ENCODE measurements around the gene BET1L.
"Not testable (repeated sequence)": the region's sequence is repeated elsewhere in the genome, so short reads cannot be mapped to it uniquely, and the experiment has no call there.

The BET1L gene

GRCh38 chr11:207208-207862 is at the start of gene BET1L, which contains the start of gene RIC8A:
TSS of gene BET1L (minus strand) at chr11:207399. CDS start at chr11:207321, 78 bp downstream.
TSS of gene RIC8A (plus strand) at chr11:207708. CDS start at chr11:208855, 1,147 bp downstream.
- TF ChIP-seq ZNF274 (IDR thresholded peaks at IDR 0.05; ENCODE audit: low read depth, low read length): no peak

GRCh38 chr11:255816-256215 is 48.6 kb upstream of the BET1L start:
- TF ChIP-seq ZNF274 (IDR thresholded peaks at IDR 0.05; ENCODE audit: low read depth, low read length): no peak
- H3K4me3 ChIP-seq (ENCODE audit: low read length): no peak overlapping the region

More at GRCh38 chr11:207208-207862, at the start of gene BET1L, which contains the start of gene RIC8A:
- H3K4me3 ChIP-seq (ENCODE audit: low read length): peak within 1 kb of the TSS; percentile 84

- no peak overlapping the region for H3K4me3 ChIP-seq (ENCODE audit: low read length)
These were observed 48.0 kb upstream of the BET1L start for GRCh38 chr11:255176-255575.

GRCh38 chr11:253886-254270 is 46.7 kb upstream of the BET1L start:
- H3K4me3 ChIP-seq (ENCODE audit: low read length): no peak overlapping the region
- TF ChIP-seq ZNF274 (IDR thresholded peaks at IDR 0.05; ENCODE audit: low read depth, low read length): no peak

More at GRCh38 chr11:255176-255575, 48.0 kb upstream of the BET1L start:
- TF ChIP-seq ZNF274 (IDR thresholded peaks at IDR 0.05; ENCODE audit: low read depth, low read length): no peak

- no peak for TF ChIP-seq ZNF274 (IDR thresholded peaks at IDR 0.05; ENCODE audit: low read depth, low read length)
- no peak overlapping the region for H3K4me3 ChIP-seq (ENCODE audit: low read length)
These were observed 46.1 kb upstream of the BET1L start for GRCh38 chr11:253160-253885.

GRCh38 chr11:252666-253065 is 45.5 kb upstream of the BET1L start:
- no peak overlapping the region for H3K4me3 ChIP-seq (ENCODE audit: low read length)
- no peak for TF ChIP-seq ZNF274 (IDR thresholded peaks at IDR 0.05; ENCODE audit: low read depth, low read length)

- no peak overlapping the region for H3K4me3 ChIP-seq (ENCODE audit: low read length)
- no peak for TF ChIP-seq ZNF274 (IDR thresholded peaks at IDR 0.05; ENCODE audit: low read depth, low read length)
These were observed 44.4 kb upstream of the BET1L start for GRCh38 chr11:251550-251949.

GRCh38 chr11:250740-251299 is 43.6 kb upstream of the BET1L start:
- TF ChIP-seq ZNF274 (IDR thresholded peaks at IDR 0.05; ENCODE audit: low read depth, low read length): no peak
- H3K4me3 ChIP-seq (ENCODE audit: low read length): no peak overlapping the region

- no peak overlapping the region for H3K4me3 ChIP-seq (ENCODE audit: low read length)
- TF ChIP-seq ZNF274 (IDR thresholded peaks at IDR 0.05; ENCODE audit: low read depth, low read length): no peak
These were observed 43.1 kb upstream of the BET1L start for GRCh38 chr11:250274-250673.

GRCh38 chr11:249062-249461 is 41.9 kb upstream of the BET1L start:
- no peak overlapping the region for H3K4me3 ChIP-seq (ENCODE audit: low read length)

GRCh38 chr11:244376-244775 is 37.2 kb upstream of the BET1L start:
- H3K4me3 ChIP-seq (ENCODE audit: low read length): no peak overlapping the region
- TF ChIP-seq ZNF274 (IDR thresholded peaks at IDR 0.05; ENCODE audit: low read depth, low read length): no peak

More at GRCh38 chr11:249062-249461, 41.9 kb upstream of the BET1L start:
- TF ChIP-seq ZNF274 (IDR thresholded peaks at IDR 0.05; ENCODE audit: low read depth, low read length): no peak

- TF ChIP-seq ZNF274 (IDR thresholded peaks at IDR 0.05; ENCODE audit: low read depth, low read length): no peak
- H3K4me3 ChIP-seq (ENCODE audit: low read length): no peak overlapping the region
These were observed 34.4 kb upstream of the BET1L start for GRCh38 chr11:241634-242033.

GRCh38 chr11:240315-240714 is 33.1 kb upstream of the BET1L start:
- no peak for TF ChIP-seq ZNF274 (IDR thresholded peaks at IDR 0.05; ENCODE audit: low read depth, low read length)
- H3K4me3 ChIP-seq (ENCODE audit: low read length): no peak overlapping the region

GRCh38 chr11:238346-238745 is 31.1 kb upstream of the BET1L start:
- not testable (repeated sequence) for H3K4me3 ChIP-seq (ENCODE audit: low read length)
